Activated naive CD4-positive, alpha-beta T cell treated with anti-CD3 and anti-CD28 coated beads for 36 hours (primary cell): ENCODE measurements around the gene ARHGAP15. TPM values are rescaled to one million over a fixed set of nuclear protein-coding genes. Genes with fewer than 3 reads are reported as not detected.
A peak's percentile ranks its signal among the peaks of the same experiment; 100 is the strongest.

Experiments
- CTCF ChIA-PET: fragments of 350-600 bp; sonication (Branson Sonifier 250); formaldehyde crosslinking; loops from one replicate; lab custom pipeline; 2021; ENCODE audit warnings: antibody characterized with exemption; lab: Charles Lee
- DNase-seq: peaks from one replicate; pipeline ENCODE4 v3.0.0-alpha.2; 2020
- H3K27ac Mint-ChIP-seq: one replicate; pipeline ENCODE4 v1.8.0; 2021; ENCODE audit warnings: mild to moderate bottlenecking, mixed read lengths
- H3K27me3 Mint-ChIP-seq: one replicate; pipeline ENCODE4 v1.8.0; 2021; ENCODE audit warnings: low read depth, mixed read lengths
- H3K36me3 Mint-ChIP-seq: one replicate; pipeline ENCODE4 v1.8.0; 2021; ENCODE audit warnings: low read depth, mixed read lengths
- H3K4me1 Mint-ChIP-seq: one replicate; pipeline ENCODE4 v1.8.0; 2021; ENCODE audit warnings: low read depth, mixed read lengths
- H3K4me3 Mint-ChIP-seq: one replicate; pipeline ENCODE4 v1.8.0; 2021; ENCODE audit warnings: mild to moderate bottlenecking, moderate library complexity, mixed read lengths
- H3K9me3 Mint-ChIP-seq: one replicate; pipeline ENCODE4 v1.8.0; 2021; ENCODE audit warnings: mixed read lengths
- intact Hi-C: fragments of 100-400 bp; cut with micrococcal nuclease; formaldehyde crosslinking; loops from one replicate; pipeline ENCODE4 v1.15.1; 2023
- total RNA-seq, 2 experiments: library from RNA; stranded (reverse); gene quantifications; one replicate each; pipeline ENCODE4 v1.2.3, GENCODE V29; 2021

The ARHGAP15 gene
- total RNA-seq, 2 experiments from 2014 or later: 85.7 to 90.1 TPM

DNA sequence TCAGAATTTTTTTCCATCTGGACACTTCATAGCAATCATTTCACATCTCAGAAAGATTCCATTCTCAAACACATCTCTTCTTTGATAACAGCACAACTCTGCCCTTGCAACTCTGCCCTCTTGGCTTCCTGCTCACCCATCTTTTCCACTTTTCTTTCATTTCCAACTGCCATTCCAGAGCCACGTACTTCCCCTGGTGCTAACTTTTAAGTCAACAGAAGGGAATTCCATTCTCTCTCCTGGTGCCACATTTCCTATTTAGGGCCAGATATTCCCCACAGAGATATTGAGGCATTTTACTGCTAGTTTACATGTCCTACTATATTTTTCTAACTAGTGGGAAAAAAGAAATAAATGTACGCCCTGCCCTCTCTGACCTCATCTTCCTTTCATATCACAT is 590.2 kb downstream of the ARHGAP15 start:
- Mint-ChIP-seq H3K4me1 (peaks cover 7% of the 10 kb centered on the region), H3K27ac (no peak overlapping the region), H3K36me3 (peaks cover 35% of the 10 kb centered on the region)

DNA sequence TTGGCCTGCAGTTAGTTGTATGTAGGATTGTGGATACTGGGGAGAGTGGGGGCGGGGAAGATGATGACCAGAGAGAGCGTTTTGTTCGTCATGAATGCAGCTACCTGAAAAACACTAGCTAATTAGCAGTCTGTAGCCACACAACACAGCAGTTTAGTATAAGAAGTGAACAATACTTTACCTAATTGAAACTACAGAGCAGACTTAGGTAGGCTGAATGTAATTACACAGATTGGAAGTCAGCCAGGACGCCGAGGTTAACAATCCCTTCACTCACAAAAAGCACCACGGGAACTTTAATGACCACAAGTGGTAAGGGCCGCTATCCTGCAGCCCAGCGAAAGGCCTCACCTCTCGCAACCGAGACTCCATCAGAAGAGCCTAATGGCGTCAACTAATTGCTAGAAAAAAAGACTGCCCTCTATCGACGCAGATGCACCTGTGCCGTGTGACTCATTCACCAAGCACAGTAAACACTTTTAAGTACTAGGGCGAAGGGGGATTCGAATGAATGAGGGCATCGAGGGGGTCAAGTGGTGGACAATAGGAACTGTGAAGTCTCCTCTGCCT is 591.0 kb downstream of the ARHGAP15 start:
- no peaks in the 10 kb centered on the region for H3K9me3 Mint-ChIP-seq
- H3K27ac Mint-ChIP-seq: no peak overlapping the region
- H3K4me3 Mint-ChIP-seq: no peak overlapping the region
- intact Hi-C loops: no loop called here
- CTCF ChIA-PET: no interaction called here
- peaks cover 33% of the 10 kb centered on the region for H3K36me3 Mint-ChIP-seq
- no peak for DNase-seq
- peaks cover 8% of the 10 kb centered on the region for H3K4me1 Mint-ChIP-seq
- H3K27me3 Mint-ChIP-seq: no peaks in the 10 kb centered on the region

More for the DNA sequence above, 590.2 kb downstream of the ARHGAP15 start:
- Mint-ChIP-seq H3K9me3 (no peaks in the 10 kb centered on the region), H3K4me3 (no peak overlapping the region), H3K27me3 (no peaks in the 10 kb centered on the region)
- intact Hi-C loops: no loop called here
- CTCF ChIA-PET: no interaction called here
- no peak for DNase-seq

- H3K4me3 Mint-ChIP-seq: no peak overlapping the region
- intact Hi-C loops: no loop called here
These were observed 596.2 kb downstream of the ARHGAP15 start for GRCh38 chr2:143725400-143725799.

GRCh38 chr2:143726151-143726845 is 597.1 kb downstream of the ARHGAP15 start:
- CTCF ChIA-PET: interaction anchor here (0.6 kb wide), 1 partner anchor 31 kb away, joined by 3 read pairs; no protein-coding TSS in a partner anchor
- DNase-seq: no peak
- H3K27me3 Mint-ChIP-seq: no peaks in the 10 kb centered on the region
- H3K4me1 Mint-ChIP-seq: peaks cover 34% of the 10 kb centered on the region
- intact Hi-C loops: no loop called here
- no peaks in the 10 kb centered on the region for H3K9me3 Mint-ChIP-seq
- no peak overlapping the region for H3K4me3 Mint-ChIP-seq
- peaks cover 16% of the 10 kb centered on the region for H3K36me3 Mint-ChIP-seq
- no peak overlapping the region for H3K27ac Mint-ChIP-seq

More at GRCh38 chr2:143725400-143725799, 596.2 kb downstream of the ARHGAP15 start:
- peaks cover 21% of the 10 kb centered on the region for H3K36me3 Mint-ChIP-seq
- H3K27me3 Mint-ChIP-seq: no peaks in the 10 kb centered on the region
- H3K27ac Mint-ChIP-seq: no peak overlapping the region
- DNase-seq: no peak
- H3K9me3 Mint-ChIP-seq: no peaks in the 10 kb centered on the region
- CTCF ChIA-PET: no interaction called here
- H3K4me1 Mint-ChIP-seq: peaks cover 26% of the 10 kb centered on the region

GRCh38 chr2:143728498-143728897 is 599.3 kb downstream of the ARHGAP15 start:
- no peak for DNase-seq
- CTCF ChIA-PET: interaction anchor here (0.6 kb wide), 1 partner anchor 28 kb away, joined by 3 read pairs; no protein-coding TSS in a partner anchor
- Mint-ChIP-seq H3K27ac (no peak overlapping the region), H3K36me3 (peaks cover 11% of the 10 kb centered on the region), H3K27me3 (no peaks in the 10 kb centered on the region), H3K9me3 (no peaks in the 10 kb centered on the region), H3K4me1 (peaks cover 35% of the 10 kb centered on the region), H3K4me3 (no peak overlapping the region)
- intact Hi-C loops: no loop called here

- intact Hi-C loops: no loop called here
- H3K27ac Mint-ChIP-seq: no peak overlapping the region
- peaks cover 34% of the 10 kb centered on the region for H3K4me1 Mint-ChIP-seq
- no peaks in the 10 kb centered on the region for H3K27me3 Mint-ChIP-seq
- peaks cover 16% of the 10 kb centered on the region for H3K36me3 Mint-ChIP-seq
- no peak for DNase-seq
- CTCF ChIA-PET: interaction anchor here (0.6 kb wide), 1 partner anchor 27 kb away, joined by 3 read pairs; no protein-coding TSS in a partner anchor
- no peak overlapping the region for H3K4me3 Mint-ChIP-seq
- no peaks in the 10 kb centered on the region for H3K9me3 Mint-ChIP-seq
These were observed 600.1 kb downstream of the ARHGAP15 start for GRCh38 chr2:143729296-143729814.

GRCh38 chr2:143730155-143730952 is 601.1 kb downstream of the ARHGAP15 start:
- intact Hi-C loops: loop anchor here (1.0 to 10.0 kb wide), 6 partner anchors 26 to 787 kb away; no protein-coding TSS in a partner anchor
- DNase-seq: peak; percentile 44
- no peak overlapping the region for H3K4me3 Mint-ChIP-seq
- CTCF ChIA-PET: no interaction called here
- H3K9me3 Mint-ChIP-seq: no peaks in the 10 kb centered on the region
- no peaks in the 10 kb centered on the region for H3K27me3 Mint-ChIP-seq
- H3K4me1 Mint-ChIP-seq: peaks cover 32% of the 10 kb centered on the region
- H3K36me3 Mint-ChIP-seq: peaks cover 15% of the 10 kb centered on the region
- H3K27ac Mint-ChIP-seq: peak overlapping the region; percentile 61

- DNase-seq: no peak
- H3K4me1 Mint-ChIP-seq: peaks cover 29% of the 10 kb centered on the region
- no peaks in the 10 kb centered on the region for H3K27me3 Mint-ChIP-seq
- H3K4me3 Mint-ChIP-seq: no peak overlapping the region
- CTCF ChIA-PET: no interaction called here
- intact Hi-C loops: loop anchor here (1.0 to 10.0 kb wide), 7 partner anchors 27 to 786 kb away; no protein-coding TSS in a partner anchor
- H3K27ac Mint-ChIP-seq: no peak overlapping the region
- H3K9me3 Mint-ChIP-seq: no peaks in the 10 kb centered on the region
- peaks cover 14% of the 10 kb centered on the region for H3K36me3 Mint-ChIP-seq
These were observed 601.7 kb downstream of the ARHGAP15 start for GRCh38 chr2:143730953-143731260.

DNA sequence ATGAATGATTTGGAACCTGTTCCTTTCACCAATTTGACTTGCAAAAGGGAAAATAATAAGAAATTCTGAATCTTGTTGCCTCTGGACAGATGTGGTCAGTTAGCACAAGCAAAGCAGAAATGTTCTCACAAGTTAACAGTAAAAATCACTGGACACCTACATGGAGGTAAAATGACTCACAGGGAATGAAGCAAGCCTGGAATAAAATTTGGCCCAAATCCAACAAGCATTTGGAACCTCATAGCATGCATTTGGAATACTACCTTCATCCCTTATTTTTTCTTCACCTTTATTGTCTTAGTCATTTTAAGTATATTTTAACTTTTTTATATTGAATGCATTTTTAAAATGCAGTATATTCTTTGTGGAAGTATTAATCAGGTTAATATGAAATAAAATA is 602.9 kb downstream of the ARHGAP15 start:
- intact Hi-C loops: loop anchor here (5.0 to 10.0 kb wide), 3 partner anchors 335 to 785 kb away; no protein-coding TSS in a partner anchor
- Mint-ChIP-seq H3K4me3 (no peak overlapping the region), H3K36me3 (peaks cover 15% of the 10 kb centered on the region), H3K4me1 (peaks cover 28% of the 10 kb centered on the region), H3K9me3 (no peaks in the 10 kb centered on the region), H3K27me3 (no peaks in the 10 kb centered on the region), H3K27ac (no peak overlapping the region)
- CTCF ChIA-PET: interaction anchor here (0.6 to 0.7 kb wide), 2 partner anchors 26 to 146 kb away, joined by 3 to 4 read pairs; no protein-coding TSS in a partner anchor
- no peak for DNase-seq

DNA sequence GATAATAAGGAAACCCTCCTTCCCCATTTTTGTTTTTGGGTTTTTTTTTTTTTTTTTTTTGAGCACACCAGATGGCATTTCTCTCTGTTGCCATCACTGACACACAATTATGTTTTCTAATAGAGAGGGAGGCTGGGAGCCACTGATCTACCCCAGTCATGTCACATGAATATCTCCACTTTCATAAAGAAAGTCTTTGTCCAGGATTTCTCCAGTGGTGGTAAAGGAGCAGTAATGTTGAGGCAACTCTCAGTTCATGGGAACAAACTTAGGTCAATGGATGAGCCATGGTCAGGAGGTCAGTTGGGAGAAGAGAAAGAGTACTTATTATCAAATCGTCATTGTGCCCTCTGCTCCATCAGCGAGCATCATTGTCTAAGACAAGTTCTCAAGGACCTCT is 603.7 kb downstream of the ARHGAP15 start:
- CTCF ChIA-PET: interaction anchor here (0.6 kb wide), 2 partner anchors 13 to 27 kb away, joined by 4 read pairs; no protein-coding TSS in a partner anchor
- DNase-seq: no peak
- Mint-ChIP-seq H3K27ac (no peak overlapping the region), H3K9me3 (no peaks in the 10 kb centered on the region), H3K27me3 (no peaks in the 10 kb centered on the region), H3K36me3 (peaks cover 15% of the 10 kb centered on the region), H3K4me3 (no peak overlapping the region), H3K4me1 (peaks cover 28% of the 10 kb centered on the region)
- intact Hi-C loops: loop anchor here (5.0 to 10.0 kb wide), 3 partner anchors 336 to 784 kb away; no protein-coding TSS in a partner anchor

- Mint-ChIP-seq H3K4me1 (peaks cover 20% of the 10 kb centered on the region), H3K9me3 (no peaks in the 10 kb centered on the region), H3K4me3 (no peak overlapping the region), H3K36me3 (peaks cover 14% of the 10 kb centered on the region), H3K27ac (no peak overlapping the region), H3K27me3 (no peaks in the 10 kb centered on the region)
- DNase-seq: no peak
- intact Hi-C loops: loop anchor here (5.0 to 10.0 kb wide), 3 partner anchors 337 to 783 kb away; no protein-coding TSS in a partner anchor
- CTCF ChIA-PET: no interaction called here
These were observed 605.3 kb downstream of the ARHGAP15 start for GRCh38 chr2:143734507-143734906.

- intact Hi-C loops: loop anchor here (10.0 kb wide), 1 partner anchor 702 kb away; no protein-coding TSS in a partner anchor
- no peak overlapping the region for H3K4me3 Mint-ChIP-seq
- H3K4me1 Mint-ChIP-seq: no peaks in the 10 kb centered on the region
- CTCF ChIA-PET: interaction anchor here (0.6 kb wide), 1 partner anchor 1224 kb away, joined by 3 read pairs; no protein-coding TSS in a partner anchor
- H3K36me3 Mint-ChIP-seq: peaks cover 22% of the 10 kb centered on the region
- no peak overlapping the region for H3K27ac Mint-ChIP-seq
- DNase-seq: no peak
- H3K9me3 Mint-ChIP-seq: no peaks in the 10 kb centered on the region
- H3K27me3 Mint-ChIP-seq: no peaks in the 10 kb centered on the region
These were observed 607.7 kb downstream of the ARHGAP15 start for GRCh38 chr2:143736904-143737303.
